NT2/D1 (cell line): ENCODE measurements around the gene ADPRM.

ENCODE experiments used
- DNase-seq: peaks from one replicate; pipeline ENCODE4 v3.0.0-alpha.2; 2011; ENCODE audit warnings: low read depth, low spot score
- H3K27me3 ChIP-seq: 2 replicates; pipeline ENCODE4 v1.6.0; 2011; ENCODE audit warnings: mild to moderate bottlenecking; ENCODE audit not compliant: insufficient read length, insufficient read depth
- H3K36me3 ChIP-seq: 2 replicates; pipeline ENCODE4 v1.6.1; 2011; ENCODE audit warnings: mild to moderate bottlenecking, low read length, mixed read lengths; ENCODE audit not compliant: insufficient read depth, insufficient read length
- H3K4me1 ChIP-seq: 2 replicates; pipeline ENCODE4 v1.5.1; 2011; ENCODE audit not compliant: insufficient read depth, insufficient read length
- H3K4me3 ChIP-seq: 2 replicates; pipeline ENCODE4 v1.5.1; 2011; ENCODE audit warnings: low read depth; ENCODE audit not compliant: insufficient read length
- H3K9ac ChIP-seq: 2 replicates; pipeline ENCODE4 v1.6.0; 2011; ENCODE audit warnings: low read depth; ENCODE audit not compliant: insufficient read length
- H3K9me3 ChIP-seq: 2 replicates; pipeline ENCODE4 v1.5.1; 2011; ENCODE audit warnings: mild to moderate bottlenecking, low read length; ENCODE audit not compliant: insufficient read depth
- SUZ12 ChIP-seq: IDR thresholded peaks from 2 replicates; pipeline ENCODE4 v1.6.1; 2011; ENCODE audit not compliant: insufficient read length, insufficient read depth; ENCODE audit errors: extremely low read depth
- YY1 ChIP-seq: IDR thresholded peaks from 2 replicates; pipeline ENCODE4 v1.6.1; 2011; ENCODE audit not compliant: insufficient read length, insufficient read depth
- ZNF274 ChIP-seq: IDR thresholded peaks from 2 replicates; pipeline ENCODE4 v1.6.1; 2011; ENCODE audit warnings: mild to moderate bottlenecking, low read depth, low read length

Gene ADPRM

GRCh38 chr17:10657148-10657547 is 40.2 kb upstream of the ADPRM start, which contains the start of gene MYH3:
Gene MYH3 (minus strand): TSS chr17:10657309. CDS start chr17:10655064, 2,245 bp downstream.
- H3K27me3 ChIP-seq = no peaks in the 10 kb centered on the region
- H3K9me3 ChIP-seq = no peaks in the 10 kb centered on the region
- H3K9ac ChIP-seq = no peak within 1 kb of the TSS
- peaks cover 6% of the 10 kb centered on the region for H3K36me3 ChIP-seq
- TF ChIP-seq YY1 (no peak), ZNF274 (no peak), SUZ12 (no peak)
- no peaks in the 10 kb centered on the region for H3K4me1 ChIP-seq
- H3K4me3 ChIP-seq = no peak within 1 kb of the TSS
- DNase-seq = no peak

GRCh38 chr17:10657879-10658278 is 39.5 kb upstream of the ADPRM start:
- no peak for TF ChIP-seq YY1
- TF ChIP-seq ZNF274 = no peak
- TF ChIP-seq SUZ12 = no peak
- H3K36me3 ChIP-seq = peaks cover 6% of the 10 kb centered on the region
- no peaks in the 10 kb centered on the region for H3K4me1 ChIP-seq

DNA sequence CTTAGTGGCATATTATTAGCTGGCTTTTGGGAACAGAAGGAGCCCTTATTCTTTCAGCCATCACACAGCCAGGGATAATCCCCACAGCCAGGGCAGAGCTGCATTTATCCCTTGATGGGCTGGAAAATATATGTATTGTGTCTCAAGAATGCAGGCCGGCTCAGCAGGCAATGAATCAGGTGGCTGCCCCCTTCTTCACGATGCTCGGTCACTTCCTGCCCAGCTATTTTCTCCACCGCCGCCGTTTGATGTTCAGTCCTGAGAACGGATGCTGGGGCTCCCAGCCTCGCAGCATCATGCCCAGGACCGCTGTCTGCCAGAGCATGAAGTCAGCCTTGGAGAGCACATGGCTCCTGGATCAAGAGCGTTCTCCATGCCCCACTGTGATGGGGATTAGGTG is 36.0 kb upstream of the ADPRM start:
- Histone ChIP-seq H3K9me3 (no peaks in the 10 kb centered on the region), H3K36me3 (peaks cover 6% of the 10 kb centered on the region), H3K27me3 (no peaks in the 10 kb centered on the region), H3K9ac (no peak overlapping the region), H3K4me1 (no peaks in the 10 kb centered on the region), H3K4me3 (no peak overlapping the region)
- TF ChIP-seq YY1 (no peak), SUZ12 (no peak), ZNF274 (no peak)
- no peak for DNase-seq

More at GRCh38 chr17:10657879-10658278, 39.5 kb upstream of the ADPRM start:
- no peaks in the 10 kb centered on the region for H3K27me3 ChIP-seq
- no peak overlapping the region for H3K4me3 ChIP-seq
- no peaks in the 10 kb centered on the region for H3K9me3 ChIP-seq
- no peak for DNase-seq
- no peak overlapping the region for H3K9ac ChIP-seq

DNA sequence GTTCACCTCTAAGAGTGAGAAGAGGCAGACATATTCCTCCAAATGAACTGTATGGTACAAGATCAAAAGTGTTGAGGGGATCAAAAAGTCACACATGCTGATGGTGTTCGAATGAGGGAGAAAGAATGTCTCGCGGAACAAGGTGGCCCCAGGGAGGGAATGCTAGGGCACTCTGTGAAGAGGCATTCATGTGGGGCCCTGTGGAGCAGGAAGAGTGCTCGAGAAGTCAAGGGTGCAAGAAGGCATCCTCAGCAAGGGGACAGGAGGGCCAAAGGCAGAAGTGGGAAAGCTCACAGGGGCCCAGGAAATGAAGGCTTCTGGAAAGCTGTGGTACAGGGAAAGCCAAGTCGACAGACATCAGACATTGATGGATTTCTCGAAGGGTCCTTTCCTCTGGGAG is 34.2 kb upstream of the ADPRM start:
- Histone ChIP-seq H3K9me3 (no peaks in the 10 kb centered on the region), H3K9ac (no peak overlapping the region), H3K4me1 (no peaks in the 10 kb centered on the region), H3K27me3 (no peaks in the 10 kb centered on the region), H3K36me3 (peaks cover 6% of the 10 kb centered on the region), H3K4me3 (no peak overlapping the region)
- TF ChIP-seq ZNF274 (no peak), YY1 (no peak), SUZ12 (no peak)
- DNase-seq = no peak

- no peaks in the 10 kb centered on the region for H3K9me3 ChIP-seq
- TF ChIP-seq YY1 = no peak
- no peak for TF ChIP-seq SUZ12
- TF ChIP-seq ZNF274 = no peak
- DNase-seq = no peak
- H3K36me3 ChIP-seq = peaks cover 3% of the 10 kb centered on the region
- H3K27me3 ChIP-seq = no peaks in the 10 kb centered on the region
- H3K9ac ChIP-seq = no peak overlapping the region
- H3K4me1 ChIP-seq = no peaks in the 10 kb centered on the region
- no peak overlapping the region for H3K4me3 ChIP-seq
Measured at GRCh38 chr17:10664571-10664970, 32.8 kb upstream of the ADPRM start.

DNA sequence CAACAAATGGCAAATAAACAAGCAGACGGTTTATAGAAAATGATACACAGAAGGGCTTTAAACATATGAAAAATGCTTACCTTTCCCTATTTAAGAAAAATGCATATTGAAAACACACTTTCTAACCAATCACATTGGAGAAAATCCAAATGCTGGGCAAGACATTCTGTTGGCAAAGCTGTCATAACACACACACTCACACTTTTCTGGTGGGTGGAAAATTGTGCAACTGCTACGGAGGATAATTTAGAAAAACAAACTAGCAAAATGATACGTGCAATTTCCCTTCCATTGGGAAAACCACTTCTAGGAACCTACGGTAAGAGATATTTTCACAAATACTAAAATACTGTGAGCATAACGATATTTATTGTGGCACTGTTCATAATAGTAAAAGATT is 30.5 kb upstream of the ADPRM start:
- H3K4me3 ChIP-seq = no peak overlapping the region
- H3K36me3 ChIP-seq = no peaks in the 10 kb centered on the region
- no peak for DNase-seq
- no peak for TF ChIP-seq ZNF274
- TF ChIP-seq SUZ12 = no peak
- no peak for TF ChIP-seq YY1
- no peaks in the 10 kb centered on the region for H3K9me3 ChIP-seq
- no peaks in the 10 kb centered on the region for H3K4me1 ChIP-seq
- no peaks in the 10 kb centered on the region for H3K27me3 ChIP-seq
- no peak overlapping the region for H3K9ac ChIP-seq

- no peak overlapping the region for H3K4me3 ChIP-seq
- TF ChIP-seq YY1 = no peak
- no peak for TF ChIP-seq SUZ12
- TF ChIP-seq ZNF274 = no peak
- no peaks in the 10 kb centered on the region for H3K4me1 ChIP-seq
- H3K36me3 ChIP-seq = no peaks in the 10 kb centered on the region
- H3K9ac ChIP-seq = no peak overlapping the region
- H3K27me3 ChIP-seq = no peaks in the 10 kb centered on the region
- DNase-seq = no peak
- no peaks in the 10 kb centered on the region for H3K9me3 ChIP-seq
Measured at GRCh38 chr17:10668775-10669174, 28.6 kb upstream of the ADPRM start.

DNA sequence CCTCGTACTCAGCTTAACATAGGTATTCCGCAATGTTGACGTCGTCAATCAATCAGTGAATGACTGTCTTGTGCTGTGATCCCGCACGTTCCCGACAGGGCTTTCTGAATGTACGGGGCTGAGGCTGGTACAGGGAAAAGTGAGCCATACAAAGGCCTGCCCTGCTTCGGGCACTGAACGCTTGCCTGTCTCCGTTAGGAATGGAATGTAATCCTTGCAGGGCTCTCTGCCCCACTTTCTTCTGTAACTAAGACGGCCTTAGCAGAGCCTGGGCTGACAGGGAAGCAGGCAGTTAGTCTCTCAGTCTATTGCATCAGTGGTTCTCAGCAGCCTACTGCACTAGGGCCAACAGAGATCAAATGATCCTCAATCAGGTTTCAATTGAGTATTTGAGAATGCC is 24.1 kb upstream of the ADPRM start:
- H3K4me3 ChIP-seq = no peak overlapping the region
- H3K9me3 ChIP-seq = no peaks in the 10 kb centered on the region
- no peaks in the 10 kb centered on the region for H3K4me1 ChIP-seq
- H3K27me3 ChIP-seq = no peaks in the 10 kb centered on the region
- no peak for TF ChIP-seq YY1
- TF ChIP-seq ZNF274 = no peak
- TF ChIP-seq SUZ12 = no peak
- no peak overlapping the region for H3K9ac ChIP-seq
- peaks cover 24% of the 10 kb centered on the region for H3K36me3 ChIP-seq
- no peak for DNase-seq
